ENCODE data around the gene MUC5B.
"Not testable (repeated sequence)": the region's sequence is repeated elsewhere in the genome, so short reads cannot be mapped to it uniquely, and the experiment has no call there.

MUC5B gene, protein sequence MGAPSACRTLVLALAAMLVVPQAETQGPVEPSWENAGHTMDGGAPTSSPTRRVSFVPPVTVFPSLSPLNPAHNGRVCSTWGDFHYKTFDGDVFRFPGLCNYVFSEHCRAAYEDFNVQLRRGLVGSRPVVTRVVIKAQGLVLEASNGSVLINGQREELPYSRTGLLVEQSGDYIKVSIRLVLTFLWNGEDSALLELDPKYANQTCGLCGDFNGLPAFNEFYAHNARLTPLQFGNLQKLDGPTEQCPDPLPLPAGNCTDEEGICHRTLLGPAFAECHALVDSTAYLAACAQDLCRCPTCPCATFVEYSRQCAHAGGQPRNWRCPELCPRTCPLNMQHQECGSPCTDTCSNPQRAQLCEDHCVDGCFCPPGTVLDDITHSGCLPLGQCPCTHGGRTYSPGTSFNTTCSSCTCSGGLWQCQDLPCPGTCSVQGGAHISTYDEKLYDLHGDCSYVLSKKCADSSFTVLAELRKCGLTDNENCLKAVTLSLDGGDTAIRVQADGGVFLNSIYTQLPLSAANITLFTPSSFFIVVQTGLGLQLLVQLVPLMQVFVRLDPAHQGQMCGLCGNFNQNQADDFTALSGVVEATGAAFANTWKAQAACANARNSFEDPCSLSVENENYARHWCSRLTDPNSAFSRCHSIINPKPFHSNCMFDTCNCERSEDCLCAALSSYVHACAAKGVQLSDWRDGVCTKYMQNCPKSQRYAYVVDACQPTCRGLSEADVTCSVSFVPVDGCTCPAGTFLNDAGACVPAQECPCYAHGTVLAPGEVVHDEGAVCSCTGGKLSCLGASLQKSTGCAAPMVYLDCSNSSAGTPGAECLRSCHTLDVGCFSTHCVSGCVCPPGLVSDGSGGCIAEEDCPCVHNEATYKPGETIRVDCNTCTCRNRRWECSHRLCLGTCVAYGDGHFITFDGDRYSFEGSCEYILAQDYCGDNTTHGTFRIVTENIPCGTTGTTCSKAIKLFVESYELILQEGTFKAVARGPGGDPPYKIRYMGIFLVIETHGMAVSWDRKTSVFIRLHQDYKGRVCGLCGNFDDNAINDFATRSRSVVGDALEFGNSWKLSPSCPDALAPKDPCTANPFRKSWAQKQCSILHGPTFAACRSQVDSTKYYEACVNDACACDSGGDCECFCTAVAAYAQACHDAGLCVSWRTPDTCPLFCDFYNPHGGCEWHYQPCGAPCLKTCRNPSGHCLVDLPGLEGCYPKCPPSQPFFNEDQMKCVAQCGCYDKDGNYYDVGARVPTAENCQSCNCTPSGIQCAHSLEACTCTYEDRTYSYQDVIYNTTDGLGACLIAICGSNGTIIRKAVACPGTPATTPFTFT (N-terminal part only)

DNA sequence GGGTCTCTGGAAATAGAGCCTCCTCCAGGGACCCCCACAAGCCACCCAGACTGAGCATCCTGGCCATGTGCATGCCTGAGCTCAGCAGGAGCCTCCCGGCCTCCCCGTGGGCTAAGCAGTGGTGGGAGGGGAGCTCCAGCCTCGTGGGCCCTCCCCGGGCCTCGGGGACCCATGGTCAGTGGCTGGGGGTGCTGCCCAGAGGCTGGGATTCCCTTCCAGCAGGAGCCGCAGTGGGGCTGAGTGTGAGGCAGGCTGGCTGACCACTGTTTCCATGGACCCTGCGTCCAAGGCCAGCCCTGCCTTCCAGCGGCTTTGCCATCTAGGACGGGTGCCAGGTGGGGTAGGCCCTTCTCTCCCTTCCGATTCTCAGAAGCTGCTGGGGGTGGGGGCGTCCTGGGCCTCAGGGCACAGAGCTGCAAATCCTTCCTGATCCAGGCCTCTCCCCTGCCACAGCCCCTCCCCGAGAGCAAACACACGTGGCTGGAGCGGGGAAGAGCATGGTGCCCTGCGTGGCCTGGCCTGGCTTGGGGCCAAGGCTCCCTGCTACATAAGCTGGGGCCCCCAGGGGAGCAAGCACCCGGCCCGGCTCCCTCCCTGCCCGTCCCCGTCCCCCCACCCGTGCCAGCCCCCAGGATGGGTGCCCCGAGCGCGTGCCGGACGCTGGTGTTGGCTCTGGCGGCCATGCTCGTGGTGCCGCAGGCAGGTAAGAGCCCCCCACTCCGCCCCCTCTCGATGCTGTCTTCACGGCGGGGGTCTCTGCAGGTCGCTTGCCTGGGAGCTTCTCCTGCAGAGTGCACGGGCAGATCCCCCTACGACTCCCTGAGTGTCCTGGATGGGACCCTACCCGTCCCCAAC, at the start of gene MUC5B:
TSS of gene MUC5B (plus strand) at position 576 of the 855 bp plus-strand sequence. CDS start at position 634, 58 bp downstream.
- DNase-seq: no peak

DNA sequence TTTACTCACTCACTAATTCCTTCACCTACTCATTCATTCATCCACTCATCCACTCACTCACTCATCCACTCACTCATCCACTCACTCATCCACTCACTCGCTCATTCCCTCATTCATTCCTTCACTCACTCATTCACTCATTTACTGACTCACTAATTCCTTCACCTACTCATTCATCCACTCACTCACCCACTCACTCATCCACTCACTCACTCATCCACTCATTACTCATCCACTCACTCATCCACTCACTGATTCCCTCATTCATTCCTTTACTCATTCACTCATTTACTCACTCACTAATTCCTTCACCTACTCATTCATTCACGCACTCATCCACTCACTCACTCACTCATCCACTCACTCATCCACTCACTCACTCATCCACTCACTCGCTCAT, 49.5 kb upstream of the MUC5B start:
- DNase-seq: not testable (repeated sequence)

DNA sequence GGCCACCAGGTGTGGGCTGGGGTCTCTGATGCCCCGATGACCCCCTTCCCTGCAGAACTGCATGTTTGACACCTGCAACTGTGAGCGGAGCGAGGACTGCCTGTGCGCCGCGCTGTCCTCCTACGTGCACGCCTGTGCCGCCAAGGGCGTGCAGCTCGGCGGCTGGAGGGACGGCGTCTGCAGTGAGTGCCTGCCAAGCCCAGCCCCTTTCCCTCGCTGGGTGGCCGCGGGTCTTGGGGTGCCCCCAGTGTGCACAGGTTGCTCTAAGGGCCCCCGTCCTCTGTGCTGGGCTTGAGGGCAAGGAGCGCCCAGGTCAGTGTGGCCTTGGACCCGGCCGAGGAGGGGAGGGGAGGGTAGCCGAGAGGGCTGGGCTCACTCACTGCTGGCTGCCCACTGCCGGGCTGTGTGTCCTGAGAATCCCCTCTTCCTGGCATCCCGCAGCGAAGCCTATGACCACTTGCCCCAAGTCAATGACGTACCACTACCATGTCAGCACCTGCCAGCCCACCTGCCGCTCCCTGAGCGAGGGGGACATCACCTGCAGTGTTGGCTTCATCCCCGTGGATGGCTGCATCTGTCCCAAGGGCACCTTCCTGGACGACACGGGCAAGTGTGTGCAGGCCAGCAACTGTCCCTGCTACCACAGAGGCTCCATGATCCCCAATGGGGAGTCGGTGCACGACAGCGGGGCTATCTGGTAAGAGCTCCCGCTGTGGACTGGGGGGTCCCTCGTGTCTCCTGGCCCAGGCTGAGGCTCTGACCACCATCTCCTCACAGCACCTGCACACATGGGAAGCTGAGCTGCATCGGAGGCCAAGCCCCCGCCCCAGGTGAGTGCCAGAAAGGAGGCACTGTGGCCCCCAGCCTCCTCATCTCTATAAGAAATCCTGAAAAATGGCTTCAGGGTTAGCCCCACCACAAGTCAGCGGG, 48.2 kb upstream of the MUC5B start:
- DNase-seq: no peak

DNA sequence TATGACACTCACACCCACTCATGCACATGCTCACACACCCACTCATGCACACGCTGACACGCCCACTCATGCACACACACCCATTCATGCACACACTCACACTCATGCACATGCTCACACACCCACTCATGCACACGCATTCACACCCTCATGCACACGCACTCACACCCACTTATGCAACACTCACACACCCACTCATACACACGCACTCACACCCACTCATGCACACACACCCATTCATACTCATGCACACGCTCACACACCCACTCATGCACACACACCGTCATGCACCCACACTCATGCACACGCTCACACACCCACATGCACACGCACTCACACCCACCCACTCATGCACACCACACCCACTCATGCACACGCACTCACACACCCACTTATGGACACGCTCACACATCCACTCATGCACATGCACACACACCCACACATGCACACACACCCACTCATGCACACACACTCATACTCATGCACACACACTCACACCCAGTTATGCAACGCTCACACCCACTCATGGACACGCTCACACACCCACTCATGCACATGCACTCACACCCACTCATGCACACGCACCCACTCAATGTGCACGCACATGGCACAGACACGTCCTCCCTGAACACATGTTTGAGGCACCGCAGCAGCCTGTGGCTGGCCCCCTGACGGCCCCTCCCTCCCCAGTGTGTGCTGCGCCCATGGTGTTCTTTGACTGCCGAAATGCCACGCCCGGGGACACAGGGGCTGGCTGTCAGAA, 47.2 kb upstream of the MUC5B start:
- no peak for DNase-seq

DNA sequence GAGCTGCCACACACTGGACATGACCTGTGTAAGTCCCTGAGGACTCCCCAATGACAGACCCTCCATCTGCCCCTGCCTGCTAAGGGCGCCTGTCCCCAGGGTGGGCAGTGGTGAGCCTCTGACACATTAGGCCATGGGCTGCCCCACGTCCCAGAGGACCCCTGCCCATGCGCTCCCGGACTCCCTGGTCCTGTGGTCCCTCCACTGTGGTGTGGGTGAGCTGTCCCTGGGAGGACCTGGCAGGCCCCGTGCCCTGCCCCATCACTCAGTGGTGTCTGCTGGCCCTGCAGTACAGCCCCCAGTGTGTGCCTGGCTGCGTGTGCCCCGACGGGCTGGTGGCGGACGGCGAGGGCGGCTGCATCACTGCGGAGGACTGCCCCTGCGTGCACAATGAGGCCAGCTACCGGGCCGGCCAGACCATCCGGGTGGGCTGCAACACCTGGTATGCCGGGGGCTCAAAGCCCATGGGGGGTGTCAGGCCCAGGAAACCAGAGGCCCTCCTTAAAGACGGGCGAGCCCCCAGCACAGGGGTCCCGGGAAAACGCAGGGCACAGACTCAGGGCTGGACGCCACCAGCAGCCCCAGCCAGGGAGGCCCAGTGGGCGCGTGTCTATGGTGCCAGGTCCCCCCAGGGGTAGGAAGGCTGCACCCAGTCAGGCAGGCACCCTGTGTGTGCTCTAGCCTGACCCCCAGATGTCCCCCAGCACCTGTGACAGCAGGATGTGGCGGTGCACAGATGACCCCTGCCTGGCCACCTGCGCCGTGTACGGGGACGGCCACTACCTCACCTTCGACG, 46.4 kb upstream of the MUC5B start:
- no peak for DNase-seq

DNA sequence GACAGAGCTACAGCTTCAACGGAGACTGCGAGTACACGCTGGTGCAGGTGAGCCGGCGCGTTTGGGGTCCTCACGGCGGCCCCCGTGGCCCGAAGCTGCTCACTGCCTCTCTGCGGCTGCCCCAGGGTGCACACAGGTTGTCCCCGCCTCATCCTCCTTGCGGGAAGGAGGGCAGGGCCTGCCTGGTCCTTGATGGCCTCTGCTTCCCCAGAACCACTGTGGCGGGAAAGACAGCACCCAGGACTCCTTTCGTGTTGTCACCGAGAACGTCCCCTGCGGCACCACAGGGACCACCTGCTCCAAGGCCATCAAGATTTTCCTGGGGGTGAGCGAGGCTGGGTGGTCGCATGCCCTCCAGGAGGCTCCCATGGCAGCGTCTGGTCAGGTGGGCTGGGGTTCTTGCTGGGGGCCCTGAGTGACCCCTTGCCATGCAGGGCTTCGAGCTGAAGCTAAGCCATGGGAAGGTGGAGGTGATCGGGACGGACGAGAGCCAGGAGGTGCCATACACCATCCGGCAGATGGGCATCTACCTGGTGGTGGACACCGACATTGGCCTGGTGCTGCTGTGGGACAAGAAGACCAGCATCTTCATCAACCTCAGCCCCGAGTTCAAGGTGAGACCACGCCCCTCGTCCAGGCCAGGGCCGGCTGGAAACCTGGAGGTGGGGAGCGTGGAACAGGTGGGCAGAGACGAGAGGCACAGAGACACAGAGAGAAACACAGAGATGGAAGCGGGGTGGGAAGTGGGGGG, 45.7 kb upstream of the MUC5B start:
- no peak for DNase-seq

DNA sequence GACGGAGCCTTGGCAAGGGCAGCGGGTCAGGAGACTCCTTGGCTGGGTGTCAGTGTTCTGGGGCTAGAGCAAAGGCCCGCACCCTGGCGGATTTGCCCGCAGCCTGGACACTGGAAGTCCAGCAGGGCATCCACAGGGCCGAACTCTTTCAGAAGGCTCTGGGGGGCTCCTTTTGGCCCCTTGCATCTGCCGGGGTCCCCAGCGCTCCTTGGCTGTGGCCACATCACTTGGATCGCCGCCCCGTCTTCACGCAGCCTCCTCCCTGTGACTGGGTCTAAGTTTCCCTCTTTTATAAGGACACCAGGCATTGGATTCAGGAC, 45.1 kb upstream of the MUC5B start:
- DNase-seq: no peak

DNA sequence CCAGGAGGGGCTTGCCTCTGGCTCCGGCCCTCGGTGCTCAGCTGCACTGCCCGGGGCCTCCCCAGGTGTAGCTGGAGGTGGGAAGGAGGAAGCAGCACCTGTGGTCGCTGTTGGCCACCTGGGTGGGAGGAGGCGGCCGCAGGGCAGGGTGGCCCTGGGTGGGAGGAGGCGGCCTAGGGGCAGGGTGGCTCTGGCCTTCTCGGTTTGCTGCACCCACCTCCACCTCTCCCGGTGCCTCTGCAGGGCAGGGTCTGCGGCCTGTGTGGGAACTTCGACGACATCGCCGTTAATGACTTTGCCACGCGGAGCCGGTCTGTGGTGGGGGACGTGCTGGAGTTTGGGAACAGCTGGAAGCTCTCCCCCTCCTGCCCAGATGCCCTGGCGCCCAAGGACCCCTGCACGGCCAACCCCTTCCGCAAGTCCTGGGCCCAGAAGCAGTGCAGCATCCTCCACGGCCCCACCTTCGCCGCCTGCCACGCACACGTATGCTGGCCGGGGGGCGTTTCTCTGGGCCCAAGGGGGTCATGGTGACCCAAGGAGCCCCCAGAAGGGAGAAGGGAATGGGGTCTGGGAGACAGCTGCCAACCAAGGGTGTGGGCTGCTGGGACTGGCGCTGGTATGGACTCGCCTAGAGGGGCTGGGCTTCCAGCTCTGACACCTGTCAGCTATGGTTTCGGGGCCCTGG, 44.5 kb upstream of the MUC5B start:
- no peak for DNase-seq

DNA sequence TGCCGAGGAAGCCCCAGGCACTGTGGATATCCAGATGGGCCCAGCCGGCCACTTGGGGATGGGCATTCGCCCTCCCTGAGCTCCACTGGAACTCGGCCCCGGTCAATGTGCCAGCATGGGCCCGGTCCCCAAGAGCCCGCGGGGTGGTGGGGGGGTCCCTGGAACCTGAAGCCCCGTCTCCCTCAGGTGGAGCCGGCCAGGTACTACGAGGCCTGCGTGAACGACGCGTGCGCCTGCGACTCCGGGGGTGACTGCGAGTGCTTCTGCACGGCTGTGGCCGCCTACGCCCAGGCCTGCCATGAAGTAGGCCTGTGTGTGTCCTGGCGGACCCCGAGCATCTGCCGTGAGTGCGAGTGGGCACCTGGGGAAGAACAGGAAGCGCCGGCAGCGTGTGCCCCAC, 44.0 kb upstream of the MUC5B start:
- no peak for DNase-seq

DNA sequence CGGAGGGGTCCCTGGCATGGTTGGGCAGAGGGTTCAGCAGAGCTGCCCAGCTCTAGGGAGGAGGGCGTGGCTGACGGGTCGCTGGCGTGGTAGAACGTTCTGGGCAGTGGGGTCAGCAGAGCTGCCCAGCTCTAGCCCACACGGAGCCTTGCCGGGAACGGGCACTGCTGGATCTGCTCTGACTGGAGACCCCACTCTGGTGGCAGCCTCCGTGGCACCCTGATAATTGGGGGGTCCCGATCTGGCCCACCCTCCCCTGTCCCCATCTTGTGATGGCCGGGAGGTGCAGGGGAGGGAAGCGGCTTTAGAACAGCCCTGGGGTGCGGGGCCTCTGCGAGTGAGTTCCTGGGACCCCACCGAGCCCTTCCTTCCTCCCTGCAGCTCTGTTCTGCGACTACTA, 43.2 kb upstream of the MUC5B start:
- no peak for DNase-seq

DNA sequence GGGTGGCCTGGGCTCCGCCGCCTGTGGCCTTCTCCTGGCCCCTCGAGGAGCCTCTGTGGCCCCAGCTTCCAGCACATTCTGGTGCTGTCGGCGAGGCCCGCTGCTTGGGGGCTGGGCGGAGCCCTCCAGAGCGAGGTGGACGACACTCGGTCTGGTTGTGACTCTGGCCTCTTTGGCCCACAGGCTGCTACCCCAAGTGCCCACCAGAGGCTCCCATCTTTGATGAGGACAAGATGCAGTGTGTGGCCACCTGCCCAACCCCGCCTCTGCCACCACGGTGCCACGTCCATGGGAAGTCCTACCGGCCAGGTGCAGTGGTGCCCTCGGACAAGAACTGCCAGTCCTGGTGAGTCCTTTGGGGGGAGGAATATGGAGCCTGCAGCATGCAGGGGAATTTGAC, 42.7 kb upstream of the MUC5B start:
- no peak for DNase-seq

DNA sequence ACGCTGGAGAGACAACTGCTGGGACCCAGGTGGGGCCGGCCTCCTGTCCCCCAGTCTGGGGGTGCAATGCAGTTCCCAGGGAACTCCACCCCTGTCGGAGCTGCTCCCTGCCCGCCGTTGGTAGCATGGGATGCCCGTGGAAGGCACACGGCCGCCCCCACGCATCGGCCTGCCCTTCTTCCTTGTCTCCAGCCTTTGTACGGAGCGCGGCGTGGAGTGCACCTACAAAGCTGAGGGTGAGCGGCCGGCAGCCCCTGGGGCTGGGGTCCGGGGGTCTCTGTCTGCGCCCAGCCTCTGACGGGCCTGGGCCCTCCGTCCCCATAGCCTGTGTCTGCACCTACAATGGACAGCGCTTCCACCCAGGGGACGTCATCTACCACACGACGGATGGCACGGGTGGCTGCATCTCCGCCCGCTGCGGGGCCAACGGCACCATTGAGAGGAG, 41.9 kb upstream of the MUC5B start:
- DNase-seq: no peak

DNA sequence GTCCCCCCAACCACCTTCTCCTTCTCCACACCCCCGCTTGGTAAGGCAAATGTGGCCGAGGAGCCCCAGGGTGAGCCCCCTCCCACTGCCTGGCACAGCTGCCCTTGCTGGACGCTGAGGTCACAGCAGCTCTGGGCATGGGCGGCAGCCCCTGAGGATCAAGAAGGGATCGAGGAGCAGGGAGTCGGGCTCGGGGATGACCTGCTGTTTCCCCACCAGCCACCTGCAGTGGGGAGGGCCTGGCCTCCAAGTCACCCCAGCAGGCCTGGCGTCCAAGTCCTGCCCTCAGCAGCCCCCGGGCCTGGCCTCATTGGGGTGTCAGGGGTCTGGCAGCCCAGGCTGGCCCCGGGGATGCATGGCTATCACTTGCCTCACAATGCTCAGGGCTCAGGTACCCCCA, 41.4 kb upstream of the MUC5B start:
- DNase-seq: no peak

DNA sequence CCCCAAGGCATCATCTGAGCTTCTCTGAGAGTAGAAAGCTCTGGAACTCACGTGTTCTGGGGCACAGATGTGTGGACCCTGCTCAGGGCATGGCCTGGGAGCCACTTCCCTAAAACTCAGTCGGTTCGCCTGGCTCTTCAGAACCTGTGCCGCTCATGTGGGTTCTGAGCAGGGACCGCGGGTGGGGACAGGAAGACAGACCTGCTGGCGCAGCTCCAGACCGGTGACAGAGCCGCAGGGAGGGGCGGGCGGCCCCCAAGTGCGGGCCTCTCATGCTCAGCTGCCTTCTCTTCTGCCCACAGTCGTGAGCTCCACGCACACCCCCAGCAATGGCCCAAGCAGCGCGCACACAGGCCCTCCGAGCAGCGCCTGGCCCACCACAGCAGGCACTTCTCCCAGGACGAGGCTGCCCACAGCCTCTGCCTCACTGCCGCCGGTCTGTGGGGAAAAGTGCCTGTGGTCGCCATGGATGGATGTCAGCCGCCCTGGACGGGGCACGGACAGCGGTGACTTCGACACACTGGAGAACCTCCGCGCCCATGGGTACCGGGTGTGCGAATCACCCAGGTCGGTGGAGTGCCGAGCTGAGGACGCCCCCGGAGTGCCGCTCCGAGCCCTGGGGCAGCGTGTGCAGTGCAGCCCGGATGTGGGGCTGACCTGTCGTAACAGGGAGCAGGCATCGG, 40.9 kb upstream of the MUC5B start:
- no peak for DNase-seq

DNA sequence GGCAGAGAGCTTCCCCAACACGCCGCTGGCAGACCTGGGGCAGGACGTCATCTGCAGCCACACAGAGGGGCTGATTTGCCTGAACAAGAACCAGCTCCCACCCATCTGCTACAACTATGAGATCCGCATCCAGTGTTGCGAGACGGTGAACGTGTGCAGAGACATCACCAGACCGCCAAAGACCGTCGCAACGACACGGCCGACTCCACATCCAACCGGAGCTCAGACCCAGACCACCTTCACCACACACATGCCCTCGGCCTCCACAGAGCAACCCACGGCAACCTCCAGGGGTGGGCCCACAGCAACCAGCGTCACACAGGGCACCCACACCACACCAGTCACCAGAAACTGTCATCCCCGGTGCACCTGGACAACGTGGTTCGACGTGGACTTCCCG, 38.7 kb upstream of the MUC5B start:
- not testable (repeated sequence) for DNase-seq

DNA sequence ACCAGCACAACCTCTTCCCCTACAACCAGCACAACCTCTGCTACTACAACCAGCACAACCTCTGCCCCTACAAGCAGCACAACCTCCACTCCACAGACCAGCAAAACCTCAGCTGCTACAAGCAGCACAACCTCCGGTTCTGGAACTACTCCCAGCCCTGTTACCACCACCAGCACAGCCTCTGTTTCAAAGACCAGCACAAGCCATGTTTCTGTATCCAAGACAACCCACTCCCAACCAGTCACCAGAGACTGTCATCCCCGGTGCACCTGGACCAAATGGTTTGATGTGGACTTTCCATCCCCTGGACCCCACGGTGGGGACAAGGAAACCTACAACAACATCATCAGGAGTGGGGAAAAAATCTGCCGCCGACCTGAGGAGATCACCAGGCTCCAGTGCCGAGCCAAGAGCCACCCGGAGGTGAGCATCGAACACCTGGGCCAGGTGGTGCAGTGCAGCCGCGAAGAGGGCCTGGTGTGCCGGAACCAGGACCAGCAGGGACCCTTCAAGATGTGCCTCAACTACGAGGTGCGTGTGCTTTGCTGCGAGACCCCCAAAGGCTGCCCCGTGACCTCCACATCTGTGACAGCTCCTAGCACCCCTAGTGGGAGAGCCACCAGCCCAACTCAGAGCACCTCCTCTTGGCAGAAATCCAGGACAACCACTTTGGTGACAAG, 34.3 kb upstream of the MUC5B start:
- not testable (repeated sequence) for DNase-seq

DNA sequence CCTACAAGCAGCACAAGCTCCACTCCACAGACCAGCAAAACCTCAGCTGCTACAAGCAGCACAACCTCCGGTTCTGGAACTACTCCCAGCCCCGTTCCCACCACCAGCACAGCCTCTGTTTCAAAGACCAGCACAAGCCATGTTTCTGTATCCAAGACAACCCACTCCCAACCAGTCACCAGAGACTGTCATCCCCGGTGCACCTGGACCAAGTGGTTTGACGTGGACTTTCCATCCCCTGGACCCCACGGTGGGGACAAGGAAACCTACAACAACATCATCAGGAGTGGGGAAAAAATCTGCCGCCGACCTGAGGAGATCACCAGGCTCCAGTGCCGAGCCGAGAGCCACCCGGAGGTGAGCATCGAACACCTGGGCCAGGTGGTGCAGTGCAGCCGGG, 33.0 kb upstream of the MUC5B start:
- not testable (repeated sequence) for DNase-seq
